ENCODE results near the gene PTMS.

DNA sequence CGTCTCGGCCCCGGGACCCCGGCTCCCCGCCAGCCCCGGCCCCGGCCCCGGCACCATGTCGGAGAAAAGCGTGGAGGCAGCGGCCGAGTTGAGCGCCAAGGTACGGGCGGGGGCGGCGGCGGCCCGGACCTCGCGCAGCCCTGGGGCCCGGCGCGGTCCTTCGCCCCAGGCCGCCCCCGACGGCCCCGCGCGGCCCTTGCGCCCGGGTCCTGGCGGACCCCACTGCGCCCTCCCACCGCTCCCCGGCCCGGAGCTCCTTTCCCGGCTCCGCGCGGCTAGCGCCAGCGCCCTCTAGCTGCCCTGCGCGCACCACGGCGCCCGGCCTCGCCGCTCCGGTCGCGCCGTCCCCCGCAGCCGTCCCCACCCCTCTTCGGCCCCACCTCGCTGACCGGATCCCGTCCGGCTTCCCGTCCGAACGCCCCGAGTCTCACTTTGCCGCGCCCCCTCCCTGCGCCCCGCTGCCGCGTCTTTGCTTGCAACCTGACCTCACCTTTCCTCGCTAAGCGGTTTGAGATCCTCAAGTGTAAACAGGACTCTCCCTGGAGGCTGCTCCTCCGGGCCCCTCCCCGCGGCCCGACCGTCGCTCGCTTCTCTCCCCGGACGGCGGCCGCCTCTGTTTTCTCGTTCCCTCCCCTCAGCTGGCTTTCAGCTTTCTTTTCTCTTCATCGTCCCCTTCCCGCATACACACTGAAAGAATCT, 637 bp downstream of the PTMS start:
- TF ChIP-seq, protein P1, sequence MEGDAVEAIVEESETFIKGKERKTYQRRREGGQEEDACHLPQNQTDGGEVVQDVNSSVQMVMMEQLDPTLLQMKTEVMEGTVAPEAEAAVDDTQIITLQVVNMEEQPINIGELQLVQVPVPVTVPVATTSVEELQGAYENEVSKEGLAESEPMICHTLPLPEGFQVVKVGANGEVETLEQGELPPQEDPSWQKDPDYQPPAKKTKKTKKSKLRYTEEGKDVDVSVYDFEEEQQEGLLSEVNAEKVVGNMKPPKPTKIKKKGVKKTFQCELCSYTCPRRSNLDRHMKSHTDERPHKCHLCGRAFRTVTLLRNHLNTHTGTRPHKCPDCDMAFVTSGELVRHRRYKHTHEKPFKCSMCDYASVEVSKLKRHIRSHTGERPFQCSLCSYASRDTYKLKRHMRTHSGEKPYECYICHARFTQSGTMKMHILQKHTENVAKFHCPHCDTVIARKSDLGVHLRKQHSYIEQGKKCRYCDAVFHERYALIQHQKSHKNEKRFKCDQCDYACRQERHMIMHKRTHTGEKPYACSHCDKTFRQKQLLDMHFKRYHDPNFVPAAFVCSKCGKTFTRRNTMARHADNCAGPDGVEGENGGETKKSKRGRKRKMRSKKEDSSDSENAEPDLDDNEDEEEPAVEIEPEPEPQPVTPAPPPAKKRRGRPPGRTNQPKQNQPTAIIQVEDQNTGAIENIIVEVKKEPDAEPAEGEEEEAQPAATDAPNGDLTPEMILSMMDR (IDR thresholded peaks at IDR 0.05) = peak; percentile 44 to 71 (median 64)
- TF ChIP-seq POLR2A (IDR thresholded peaks at IDR 0.05) = no peak

Measured in testis (tissue), 2 donors.